A673 (cell line): ENCODE data around the gene LMO2. TPM values are rescaled to one million over a fixed set of nuclear protein-coding genes. Genes with fewer than 3 reads are reported as not detected.

Experiments used
- BruUV-seq: library from RNA; stranded (reverse); fragments of 400-500 nt; replicated peaks from 2 replicates; lab custom pipeline; 2021; lab: Mats Ljungman, UMichigan
- CTCF ChIA-PET: fragments of 300-600 bp; sonication (Branson Sonifier 250); formaldehyde crosslinking; loops from one replicate; lab custom pipeline; 2022; ENCODE audit warnings: antibody characterized with exemption; lab: Charles Lee
- POLR2A ChIA-PET: fragments of 300-600 bp; sonication (Branson Sonifier 250); formaldehyde crosslinking; loops from one replicate; lab custom pipeline; 2022; ENCODE audit warnings: antibody characterized with exemption; ENCODE audit not compliant: low non-redundant PET; lab: Charles Lee
- DNase-seq: peaks from one replicate; pipeline ENCODE4 v3.0.0-alpha.2; 2015; ENCODE audit warnings: low spot score
- H3K27ac ChIP-seq: fragments of 200-600 bp; sonication (generic); 2 replicates; pipeline ENCODE4 v1.5.1; 2016; ENCODE audit warnings: mixed run types, low read depth, mild to moderate bottlenecking, mixed read lengths, antibody characterized with exemption, low read length; ENCODE audit not compliant: poor library complexity, severe bottlenecking
- H3K27me3 ChIP-seq: fragments of 200-600 bp; sonication (generic); replicated peaks from 2 replicates; pipeline ENCODE4 v1.6.1; 2017; ENCODE audit warnings: mixed run types, low read depth, mild to moderate bottlenecking, mixed read lengths, antibody characterized with exemption, low read length; ENCODE audit not compliant: insufficient read depth, poor library complexity
- H3K36me3 ChIP-seq: fragments of 200-600 bp; sonication (generic); 2 replicates; pipeline ENCODE4 v1.6.1; 2016; ENCODE audit warnings: mixed run types, mild to moderate bottlenecking, mixed read lengths, antibody characterized with exemption, low read length; ENCODE audit not compliant: insufficient read depth, poor library complexity, severe bottlenecking
- H3K4me1 ChIP-seq: fragments of 200-600 bp; sonication (generic); 2 replicates; pipeline ENCODE4 v1.6.1; 2017; ENCODE audit warnings: mixed run types, mild to moderate bottlenecking, mixed read lengths, antibody characterized with exemption, low read length; ENCODE audit not compliant: insufficient read depth, poor library complexity, severe bottlenecking
- H3K4me3 ChIP-seq: fragments of 200-600 bp; sonication (generic); 2 replicates; pipeline ENCODE4 v1.5.1; 2016; ENCODE audit warnings: low read depth, mixed run types, mild to moderate bottlenecking, mixed read lengths, low read length; ENCODE audit not compliant: poor library complexity, severe bottlenecking
- H3K9me3 ChIP-seq: fragments of 200-600 bp; sonication (generic); 2 replicates; pipeline ENCODE4 v1.6.1; 2016; ENCODE audit warnings: mixed run types, low read depth, mild to moderate bottlenecking, mixed read lengths, antibody characterized with exemption, low read length; ENCODE audit not compliant: poor library complexity, severe bottlenecking
- CTCF ChIP-seq: fragments of 300-800, 200-600 bp; sonication (generic); conservative IDR thresholded peaks from 2 replicates; pipeline ENCODE4 v1.5.1; 2017; ENCODE audit warnings: low read depth, mild to moderate bottlenecking, antibody characterized with exemption, low read length, moderate library complexity, mixed read lengths
- EZH2 ChIP-seq: fragments of 200-600 bp; sonication (generic); IDR thresholded peaks from 2 replicates; pipeline ENCODE4 v1.6.1; 2017; ENCODE audit warnings: borderline replicate concordance, low read depth, mild to moderate bottlenecking, mixed read lengths, antibody characterized with exemption, low read length; ENCODE audit not compliant: poor library complexity, severe bottlenecking
- intact Hi-C: fragments of 100-400 bp; cut with micrococcal nuclease; formaldehyde crosslinking; loops from one replicate; pipeline ENCODE4 v1.10.0; 2022; ENCODE audit not compliant: unreplicated experiment
- total RNA-seq: library from RNA; stranded (reverse); gene quantifications from 2 replicates; pipeline ENCODE4 v1.2.3, GENCODE V29; 2021

Gene LMO2
- total RNA-seq, 1 experiment from 2014 or later, result 39.0 TPM

GRCh38 chr11:33909150-33909549 is 17.3 kb upstream of the LMO2 start:
- peaks cover 6% of the 10 kb centered on the region for H3K9me3 ChIP-seq
- no peak for TF ChIP-seq EZH2
- TF ChIP-seq CTCF, result no peak
- no peak overlapping the region for H3K4me3 ChIP-seq
- no TSS peak for BruUV-seq
- no peak for DNase-seq
- intact Hi-C loops, result no loop called here
- peaks cover 43% of the 10 kb centered on the region for H3K4me1 ChIP-seq
- ChIA-PET POLR2A (interaction anchor here (0.6 kb wide), 1 partner anchor 46 kb away, joined by 3 read pairs; no protein-coding TSS in a partner anchor), CTCF (interaction anchor here (0.7 kb wide), 1 partner anchor 31 kb away, joined by 4 read pairs; no protein-coding TSS in a partner anchor)
- H3K27ac ChIP-seq, result no peak overlapping the region
- H3K27me3 ChIP-seq, result no peaks in the 10 kb centered on the region
- no peaks in the 10 kb centered on the region for H3K36me3 ChIP-seq

DNA sequence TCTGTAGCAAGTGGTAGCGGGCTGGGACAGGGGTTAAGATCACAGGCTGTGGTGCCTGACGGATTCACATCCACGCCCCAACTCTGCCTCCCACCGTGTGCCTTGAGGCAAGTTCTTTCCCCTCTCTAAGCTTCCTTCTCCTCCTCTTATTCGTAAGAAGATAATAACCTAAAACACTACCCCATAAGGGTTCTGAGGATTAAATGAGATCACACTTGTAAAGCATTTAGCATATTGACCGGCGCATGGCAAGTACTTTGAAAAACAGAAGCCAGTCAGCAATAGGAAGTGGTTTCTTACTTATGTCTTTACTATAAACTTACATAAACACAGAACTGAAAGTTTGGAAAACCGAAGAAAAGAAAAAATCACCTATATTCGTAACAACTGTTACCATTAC is 15.5 kb upstream of the LMO2 start:
- no peaks in the 10 kb centered on the region for H3K9me3 ChIP-seq
- no TSS peak for BruUV-seq
- H3K36me3 ChIP-seq, result no peaks in the 10 kb centered on the region
- peak; percentile 65 for DNase-seq
- peaks cover 36% of the 10 kb centered on the region for H3K4me1 ChIP-seq
- no peak overlapping the region for H3K27ac ChIP-seq
- CTCF ChIA-PET, result no interaction called here
- H3K4me3 ChIP-seq, result no peak overlapping the region
- TF ChIP-seq EZH2 (no peak), CTCF (no peak)
- H3K27me3 ChIP-seq, result no peaks in the 10 kb centered on the region
- intact Hi-C loops, result no loop called here
- POLR2A ChIA-PET, result no interaction called here

DNA sequence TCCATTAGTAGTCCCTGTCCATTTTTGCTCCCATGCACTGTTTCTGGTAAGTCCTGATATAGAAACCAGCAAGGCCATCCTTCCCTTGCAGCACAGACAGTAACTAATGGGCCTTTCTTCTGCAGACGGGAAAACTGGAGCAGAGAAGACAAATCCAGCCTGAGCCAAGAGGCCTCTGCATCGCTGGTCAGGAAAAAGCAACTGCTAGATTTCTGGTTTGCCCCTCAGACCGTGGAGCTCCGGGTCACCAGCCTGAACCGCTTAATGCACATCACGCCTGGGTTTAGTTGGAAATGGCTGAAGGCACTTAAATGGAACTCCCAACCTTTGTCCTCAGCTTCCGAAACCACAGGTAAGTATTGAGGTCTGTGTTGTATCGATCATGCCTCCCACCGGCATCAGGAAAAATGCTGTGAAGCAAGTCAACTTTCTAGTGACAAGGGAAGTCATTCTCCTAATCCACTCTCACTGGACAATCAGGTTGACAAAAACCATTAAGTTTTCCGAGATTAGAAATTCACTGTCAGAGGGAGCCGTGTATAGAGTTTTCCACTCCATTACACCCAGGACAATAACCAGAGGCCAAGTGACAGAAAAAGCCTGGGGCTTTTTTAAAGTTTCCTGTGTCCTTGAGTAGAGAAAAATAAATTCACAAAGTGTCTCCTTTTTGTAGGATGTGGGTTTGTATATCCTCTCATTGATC is 14.8 kb upstream of the LMO2 start:
- Histone ChIP-seq H3K27ac (no peak overlapping the region), H3K36me3 (no peaks in the 10 kb centered on the region), H3K4me1 (peaks cover 29% of the 10 kb centered on the region), H3K9me3 (no peaks in the 10 kb centered on the region), H3K27me3 (no peaks in the 10 kb centered on the region), H3K4me3 (no peak overlapping the region)
- intact Hi-C loops, result no loop called here
- CTCF ChIA-PET, result no interaction called here
- POLR2A ChIA-PET, result no interaction called here
- no TSS peak for BruUV-seq
- TF ChIP-seq EZH2 (no peak), CTCF (no peak)
- no peak for DNase-seq
